NOMO-1 treated with dmso at 0.1 percent for 144 hours (cell line): ENCODE results near the gene MIOX.

ENCODE experiments used
- DNase-seq: peaks from one replicate; lab custom pipeline; 2025; ENCODE audit not compliant: unreplicated experiment; lab: John Stamatoyannopoulos, UW

The MIOX gene

DNA sequence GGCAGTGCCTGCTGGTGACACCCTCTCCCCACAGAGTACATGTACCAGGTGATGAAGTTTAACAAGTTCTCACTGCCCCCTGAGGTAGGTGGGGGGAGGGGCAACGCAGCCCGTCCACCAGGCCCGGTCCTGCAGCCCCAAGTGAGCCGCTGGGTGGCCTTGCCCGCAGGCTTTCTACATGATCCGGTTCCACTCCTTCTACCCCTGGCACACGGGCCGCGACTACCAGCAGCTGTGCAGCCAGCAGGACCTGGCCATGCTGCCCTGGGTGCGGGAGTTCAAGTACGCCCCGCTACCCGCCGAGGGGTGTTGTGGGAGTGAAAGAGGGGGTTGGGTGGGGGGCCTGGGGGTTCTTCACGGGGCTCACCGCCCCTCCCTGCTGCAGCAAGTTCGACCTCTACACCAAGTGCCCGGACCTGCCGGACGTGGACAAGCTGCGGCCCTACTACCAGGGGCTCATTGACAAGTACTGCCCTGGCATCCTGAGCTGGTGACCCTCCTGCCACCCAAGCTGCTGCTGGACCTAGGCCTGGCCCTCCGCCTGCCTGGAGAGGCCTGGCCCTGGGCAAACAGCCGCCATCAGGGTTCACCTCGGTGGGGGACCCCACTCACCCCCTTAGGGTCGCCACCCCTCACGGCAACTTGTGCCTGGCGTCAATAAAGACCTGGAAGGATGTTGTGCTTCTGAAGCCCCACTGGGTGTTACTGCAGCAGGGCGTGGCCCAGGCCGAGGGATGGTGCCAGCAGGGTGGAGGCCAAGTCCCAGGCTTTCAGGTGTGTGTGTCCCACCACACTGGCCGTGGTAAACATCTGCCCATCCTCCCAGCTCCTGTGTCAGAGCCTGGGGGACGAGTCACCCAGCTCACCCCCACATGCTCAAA, 2.9 kb downstream of the MIOX start:
- DNase-seq: no peak

DNA sequence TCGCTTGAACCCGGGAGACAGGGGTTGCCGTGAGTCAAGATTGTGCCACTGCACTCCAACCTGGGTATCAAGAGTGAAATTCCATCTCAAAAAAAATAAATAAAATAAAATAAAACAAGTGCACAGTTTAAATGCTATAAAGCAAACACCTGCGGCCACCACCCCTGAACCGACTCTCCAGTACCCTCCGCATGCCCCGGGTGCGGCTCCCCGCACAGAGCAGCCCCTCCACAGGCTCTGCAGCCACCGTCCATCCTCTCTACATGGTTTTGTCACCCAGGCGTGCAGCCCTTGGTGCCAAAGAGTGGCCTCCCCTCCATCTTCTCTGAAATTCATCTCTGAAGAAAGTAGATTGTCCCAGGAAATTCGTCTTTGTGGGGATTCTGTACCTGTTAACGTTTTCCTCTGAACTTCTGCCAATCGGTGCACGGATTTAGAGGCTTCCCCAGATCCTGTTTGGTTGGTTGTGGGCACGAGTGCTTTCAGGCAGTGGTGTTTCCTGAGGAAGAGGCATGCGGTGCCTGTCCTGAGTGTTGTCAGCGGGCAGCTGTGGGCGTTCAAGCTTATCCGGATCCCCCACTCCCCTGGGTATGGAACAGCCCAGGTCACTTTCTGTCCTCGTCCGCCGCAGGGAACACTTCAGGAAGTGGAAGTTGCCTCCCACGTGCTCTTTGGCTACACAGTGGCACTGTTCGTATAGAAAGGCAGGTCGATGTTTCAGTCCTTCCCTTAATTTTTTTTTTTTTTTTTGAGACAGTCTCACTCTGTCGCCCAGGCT, 4.1 kb downstream of the MIOX start:
- DNase-seq: no peak

DNA sequence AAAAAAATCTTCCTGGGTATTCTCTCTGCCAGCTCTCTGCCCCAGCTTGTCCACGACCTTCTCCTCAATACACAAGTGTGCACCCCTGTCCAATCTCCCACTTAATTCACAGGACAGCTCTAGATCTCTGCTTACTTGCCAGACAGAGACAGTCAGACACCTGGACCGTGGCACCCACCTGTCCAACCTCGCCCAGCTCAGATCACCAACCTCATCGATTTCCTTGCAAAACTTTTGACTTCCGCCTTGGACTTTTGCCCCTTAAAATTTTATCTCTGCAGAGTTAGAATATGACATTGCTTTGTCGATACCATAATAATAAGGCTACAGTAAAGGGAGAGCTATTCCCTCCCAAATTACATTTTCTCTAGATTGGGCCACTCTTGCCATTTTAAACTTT, 10.4 kb downstream of the MIOX start:
- no peak for DNase-seq

- peak; percentile 39 for DNase-seq
These were observed 11.7 kb downstream of the MIOX start for GRCh38 chr22:50498322-50498890.

DNA sequence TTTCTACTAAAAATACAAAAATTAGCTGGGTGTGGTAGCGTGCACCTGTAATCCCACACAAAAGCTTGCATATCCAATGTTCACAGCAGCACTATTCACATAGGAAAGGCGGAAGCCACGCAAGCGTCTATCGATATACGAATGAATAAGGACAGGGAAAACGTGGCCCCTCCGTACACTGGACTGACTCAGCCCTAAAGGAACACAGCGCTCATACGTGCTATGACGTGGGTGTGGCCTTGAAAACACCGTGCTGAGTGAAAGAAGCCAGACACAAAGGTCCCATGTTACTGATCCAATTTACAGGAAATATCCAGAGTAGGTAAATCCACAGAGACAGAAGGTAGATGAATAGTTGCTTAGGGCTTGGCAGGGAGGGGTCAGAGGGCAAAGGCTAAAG, 13.8 kb downstream of the MIOX start:
- no peak for DNase-seq

DNA sequence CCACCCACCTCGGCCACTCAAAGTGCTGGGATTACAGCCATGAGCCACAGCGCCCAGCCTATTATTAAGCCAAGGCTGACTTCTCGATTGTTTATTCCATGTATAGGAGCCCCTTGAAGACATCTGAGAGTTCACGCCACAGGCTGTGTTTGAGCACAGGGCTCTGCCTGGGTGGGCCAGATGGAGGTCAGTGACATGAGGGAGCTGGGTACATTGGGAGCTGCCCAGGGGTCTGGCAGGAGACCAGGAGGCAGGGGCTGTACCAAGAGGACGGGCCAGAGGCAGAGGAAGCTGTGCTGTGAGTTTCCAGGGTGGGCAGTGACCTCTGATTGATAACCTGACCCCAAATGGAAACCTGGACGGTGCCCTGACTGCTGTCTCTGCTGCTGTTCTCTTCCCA, 15.4 kb downstream of the MIOX start:
- DNase-seq: no peak

DNA sequence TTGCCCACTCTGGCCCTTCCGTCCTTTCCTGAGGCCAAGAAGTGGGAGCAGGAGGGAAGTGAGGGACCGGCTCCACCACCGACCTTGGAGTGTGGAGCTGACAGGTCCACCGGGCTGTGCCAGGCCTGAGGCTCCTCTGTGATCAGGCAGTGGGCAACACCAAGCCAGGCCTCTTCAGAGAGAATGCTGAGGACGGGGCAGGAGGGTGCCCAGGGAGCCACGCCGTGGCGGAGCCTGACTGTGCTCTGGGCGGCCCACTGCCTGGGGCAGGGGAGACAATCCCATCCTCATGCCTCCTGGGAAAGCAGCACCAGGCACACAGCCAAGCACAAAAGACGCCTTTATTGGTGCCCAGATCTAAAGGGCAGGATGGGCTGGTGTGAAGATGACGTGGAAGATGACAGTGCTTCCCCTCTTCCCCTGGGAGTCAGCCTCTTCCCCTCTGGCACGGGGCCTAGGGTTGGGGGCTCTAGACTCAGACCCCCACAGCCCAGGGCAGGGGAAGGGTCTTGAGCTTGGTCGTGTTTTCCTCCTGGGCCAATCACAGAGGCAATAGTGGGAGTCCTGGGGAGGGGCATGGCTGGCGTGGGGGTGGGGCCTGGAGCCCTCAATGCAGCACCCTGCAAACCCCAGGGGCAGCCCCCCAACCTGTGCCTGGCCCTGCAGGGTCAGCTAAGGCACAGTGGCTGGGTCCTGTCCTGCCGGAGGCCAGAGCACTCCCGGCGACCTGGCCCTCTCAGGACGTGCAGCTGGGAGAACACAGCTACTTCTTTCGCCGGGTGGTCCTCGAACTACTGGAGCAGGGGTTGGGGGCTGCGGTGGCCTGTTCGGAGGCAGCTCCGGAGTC, 16.2 kb downstream of the MIOX start:
- no peak for DNase-seq

DNA sequence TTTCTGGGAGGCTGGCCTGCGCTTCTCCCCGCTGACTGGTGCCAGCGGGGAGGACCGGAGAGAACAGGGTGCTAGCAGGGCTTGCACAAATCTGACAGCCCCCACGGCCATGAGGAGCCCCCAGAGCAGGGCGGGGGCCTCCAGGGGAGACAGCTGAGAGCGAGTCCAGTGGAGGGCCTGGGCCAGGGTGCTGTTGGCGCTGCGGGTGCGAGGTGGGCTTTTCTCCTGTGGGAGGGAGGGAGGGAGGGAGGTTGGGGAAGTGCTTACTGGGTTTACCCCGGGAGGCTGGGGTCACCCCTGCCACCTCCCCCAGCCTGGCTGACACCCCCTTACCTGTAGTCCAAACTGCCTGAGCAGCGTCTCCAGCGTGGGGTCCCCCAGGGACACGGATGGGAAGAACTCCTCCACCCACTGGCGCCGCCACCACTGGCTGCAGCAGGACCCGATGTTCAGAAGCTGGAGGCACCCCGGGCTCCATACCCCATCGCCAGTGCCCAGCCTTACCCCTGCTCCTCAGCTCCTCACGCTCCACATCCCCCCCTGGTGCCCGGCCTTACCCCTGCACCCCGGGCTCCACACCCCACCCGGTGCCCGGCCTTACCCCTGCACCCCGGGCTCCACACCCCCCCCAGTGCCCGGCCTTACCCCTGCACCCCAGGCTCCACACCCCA, 17.0 kb downstream of the MIOX start:
- DNase-seq: no peak

GRCh38 chr22:50504369-50505211, 17.9 kb downstream of the MIOX start:
- no peak for DNase-seq

DNA sequence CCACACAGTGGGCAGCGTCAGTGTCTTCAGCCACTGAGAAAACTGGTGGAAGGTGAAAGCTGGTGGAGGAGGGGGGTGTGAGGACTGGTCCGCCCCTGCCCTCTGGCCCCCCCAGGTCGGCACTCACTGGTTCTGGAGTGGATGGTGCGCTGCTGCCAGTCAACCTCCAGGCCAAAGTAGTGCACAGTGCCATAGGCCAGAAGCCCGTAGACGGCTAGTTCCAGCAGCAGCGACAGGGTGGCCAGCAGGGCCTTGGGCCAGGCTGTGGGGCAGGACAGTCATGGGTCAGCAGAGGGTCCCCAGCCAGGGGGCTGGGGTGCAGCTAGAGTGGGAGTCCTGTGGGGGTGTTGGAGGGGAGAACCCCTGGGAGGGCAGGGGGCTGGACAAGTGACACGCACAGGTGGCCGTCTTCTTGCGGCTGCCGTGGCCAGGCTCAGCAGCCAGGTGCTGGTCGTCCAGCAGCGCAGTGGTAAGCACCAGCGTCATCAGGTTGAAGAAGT, 18.7 kb downstream of the MIOX start:
- no peak for DNase-seq

DNA sequence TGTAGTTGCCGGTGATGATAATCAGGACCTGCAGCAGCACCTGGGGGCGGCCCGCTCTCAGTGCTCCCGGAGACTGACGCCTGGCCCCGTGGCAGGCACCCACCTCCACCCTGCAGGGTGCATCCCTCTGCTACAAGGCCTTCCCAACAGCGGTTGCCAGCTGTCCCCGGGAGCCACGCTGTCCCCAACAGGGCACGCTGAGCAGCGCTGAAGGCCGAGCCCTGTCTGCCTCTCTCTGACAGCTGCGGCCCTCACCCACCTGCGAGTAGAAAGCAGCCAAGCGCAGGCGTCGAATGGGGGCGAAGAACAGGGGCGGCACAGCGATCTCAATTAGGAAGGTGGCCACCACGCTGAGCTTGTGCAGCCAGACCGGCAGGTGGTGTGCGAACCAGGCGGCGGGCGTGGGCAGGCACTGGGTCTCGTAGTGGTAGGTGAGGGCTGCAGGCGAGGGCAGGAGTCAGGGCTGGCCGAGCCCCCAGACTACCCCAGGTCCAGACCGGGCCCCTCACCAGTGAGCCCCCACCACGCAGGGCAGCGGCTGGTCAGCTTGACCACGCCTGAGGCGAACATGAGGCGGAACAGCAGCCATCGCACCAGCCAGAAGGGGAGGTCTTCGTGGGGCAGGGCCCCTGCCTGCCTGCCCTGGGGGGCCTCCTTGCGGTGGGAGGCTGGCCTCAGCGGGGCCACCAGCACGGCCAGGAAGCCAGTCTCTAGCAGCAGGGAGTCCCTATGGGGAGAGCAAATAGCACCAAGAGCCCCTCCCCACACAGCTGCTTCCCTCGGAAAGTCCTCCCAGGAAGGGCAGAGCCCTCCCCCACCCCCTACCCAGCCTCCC, 19.3 kb downstream of the MIOX start:
- DNase-seq: no peak

DNA sequence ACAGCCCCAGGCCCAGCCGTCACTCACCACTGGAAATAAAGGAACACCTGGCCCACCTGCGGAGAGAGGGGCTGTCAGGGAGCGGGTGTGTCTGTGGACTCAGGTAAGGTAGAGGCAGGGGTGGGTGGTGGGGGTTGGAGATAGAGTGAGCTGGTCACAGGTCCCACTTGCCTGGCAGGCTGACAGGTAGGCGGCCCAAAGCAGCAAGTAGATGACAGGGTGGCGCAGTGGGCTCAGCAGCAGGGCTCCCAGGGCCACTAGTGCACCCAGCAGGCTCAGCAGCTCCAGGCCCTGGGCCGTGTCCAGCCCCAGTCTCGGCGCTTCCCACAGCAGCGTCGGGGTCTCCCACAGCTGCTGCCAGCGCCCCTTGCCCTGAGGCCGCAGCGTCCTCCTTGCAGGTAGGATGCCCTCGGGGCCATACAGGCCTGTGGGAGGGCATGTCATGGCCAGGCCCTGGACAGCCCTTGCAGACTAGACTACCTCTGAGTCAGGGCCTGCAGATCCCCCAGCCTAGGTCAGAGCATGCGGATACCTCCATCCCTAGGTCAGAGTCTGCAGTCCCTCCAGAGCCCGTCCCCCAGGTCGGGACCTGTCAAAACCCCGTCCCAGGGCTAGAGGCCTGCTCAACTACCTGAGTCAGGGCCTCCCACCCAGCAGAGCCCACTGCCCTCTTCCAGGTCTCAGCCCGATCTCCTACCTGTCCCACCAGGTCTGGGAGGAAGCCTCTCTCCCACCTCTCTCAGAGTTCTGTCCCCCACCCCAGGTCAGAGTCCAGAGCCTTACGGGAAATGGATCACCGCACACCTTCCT, 20.2 kb downstream of the MIOX start:
- DNase-seq: no peak

DNA sequence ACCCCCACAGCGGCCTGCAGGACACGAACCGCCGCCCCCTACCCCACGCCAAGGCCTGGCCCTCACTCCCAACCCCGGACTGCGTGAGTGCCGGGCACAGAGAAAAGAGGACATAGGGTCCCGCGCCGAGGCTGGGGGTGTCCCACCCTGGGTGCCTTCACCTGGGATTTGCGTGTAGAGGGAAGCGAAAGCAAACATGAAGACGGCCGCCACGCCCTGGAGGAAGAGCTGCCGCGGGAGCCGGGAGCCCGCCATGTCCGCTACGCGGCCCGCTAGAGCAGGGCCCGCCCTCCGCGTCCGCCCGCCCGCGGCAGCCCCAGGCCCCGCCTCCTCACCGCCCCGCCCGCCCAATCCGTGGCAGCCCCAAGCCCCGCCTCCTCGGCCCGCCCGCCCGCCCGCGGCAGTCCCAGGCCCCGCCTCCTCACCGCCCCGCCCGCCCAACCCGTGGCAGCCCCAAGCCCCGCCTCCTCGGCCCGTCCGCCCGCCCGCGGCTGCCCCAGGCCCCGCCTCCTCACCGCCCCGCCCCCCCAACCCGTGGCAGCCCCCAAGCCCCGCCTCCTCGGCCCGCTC, 20.8 kb downstream of the MIOX start, which contains the start of gene LMF2:
Gene LMF2, minus strand, starts transcription at position 282 of the 570 bp plus-strand sequence. Its CDS starts 27 bp downstream, at position 255.
- DNase-seq: peak; percentile 86

DNA sequence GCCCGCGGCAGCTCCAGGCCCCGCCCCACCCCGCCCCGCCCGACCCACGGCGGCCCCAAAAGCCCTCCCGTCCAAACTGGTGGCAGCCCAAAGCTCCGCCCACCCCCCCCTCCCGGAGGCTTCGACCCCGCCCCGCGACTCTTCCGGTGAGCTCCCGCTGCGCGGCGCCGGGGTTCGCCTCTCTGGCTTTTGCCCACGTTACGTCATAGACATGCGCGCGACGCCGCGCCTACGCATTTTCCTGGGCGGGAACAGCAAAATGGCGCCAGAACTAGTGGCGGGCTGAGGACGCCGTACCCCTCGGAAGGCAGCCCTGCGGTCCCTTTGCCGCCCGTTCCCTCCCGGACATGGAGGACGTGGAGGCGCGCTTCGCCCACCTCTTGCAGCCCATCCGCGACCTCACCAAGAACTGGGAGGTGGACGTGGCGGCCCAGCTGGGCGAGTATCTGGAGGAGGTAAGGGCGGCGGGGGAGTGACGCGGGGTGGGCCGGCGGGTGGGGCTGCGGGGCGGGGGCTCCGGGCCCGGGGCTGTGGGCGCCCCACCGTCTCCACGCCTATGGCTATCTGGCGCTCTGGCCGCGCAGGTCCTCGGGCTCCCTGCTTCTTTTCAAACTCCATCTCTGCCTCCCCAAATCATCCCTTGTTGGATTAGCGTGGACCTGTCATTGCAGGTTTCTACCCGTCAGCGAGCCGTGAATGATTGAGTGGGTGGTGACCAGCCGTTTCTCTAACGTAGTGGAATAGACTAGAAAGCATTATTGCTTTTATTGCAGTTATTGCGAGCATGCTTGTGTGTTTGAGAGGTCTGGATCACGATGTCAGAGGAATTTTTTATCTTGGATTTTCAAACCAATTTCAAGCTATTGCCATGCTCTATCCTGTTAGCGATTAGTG, 21.6 kb downstream of the MIOX start, which contains the start of gene NCAPH2:
Gene NCAPH2, plus strand, starts transcription at position 234 of the 894 bp plus-strand sequence. Its CDS starts 114 bp downstream, at position 348.
- DNase-seq: peak; percentile 91

- DNase-seq: no peak
These were observed 22.2 kb downstream of the MIOX start for GRCh38 chr22:50508897-50509296.

GRCh38 chr22:50513175-50513574, 26.5 kb downstream of the MIOX start:
- no peak for DNase-seq
